ENCODE results near the gene TRMU.

Gene TRMU

DNA sequence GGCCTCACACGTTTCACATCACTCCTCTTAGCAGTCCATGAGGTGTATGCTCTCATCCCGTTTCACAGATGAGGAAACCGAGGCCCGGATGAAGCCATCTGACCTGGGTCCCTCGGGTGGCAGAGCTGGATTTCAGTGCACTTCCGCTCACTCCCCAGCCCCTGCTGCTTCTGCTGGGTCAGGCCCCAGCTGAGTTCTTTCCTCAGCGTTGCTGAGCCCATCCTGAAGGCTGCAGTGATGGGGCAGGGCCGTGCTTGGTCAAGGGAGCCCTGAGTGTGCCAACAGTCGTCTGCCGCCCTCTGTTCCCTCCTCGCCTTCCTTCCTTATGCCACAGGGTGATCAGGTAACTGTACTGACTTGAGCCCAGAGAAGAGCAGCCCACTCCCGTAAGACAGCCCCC, 12.1 kb downstream of the TRMU start:
- TF ChIP-seq, protein P1, sequence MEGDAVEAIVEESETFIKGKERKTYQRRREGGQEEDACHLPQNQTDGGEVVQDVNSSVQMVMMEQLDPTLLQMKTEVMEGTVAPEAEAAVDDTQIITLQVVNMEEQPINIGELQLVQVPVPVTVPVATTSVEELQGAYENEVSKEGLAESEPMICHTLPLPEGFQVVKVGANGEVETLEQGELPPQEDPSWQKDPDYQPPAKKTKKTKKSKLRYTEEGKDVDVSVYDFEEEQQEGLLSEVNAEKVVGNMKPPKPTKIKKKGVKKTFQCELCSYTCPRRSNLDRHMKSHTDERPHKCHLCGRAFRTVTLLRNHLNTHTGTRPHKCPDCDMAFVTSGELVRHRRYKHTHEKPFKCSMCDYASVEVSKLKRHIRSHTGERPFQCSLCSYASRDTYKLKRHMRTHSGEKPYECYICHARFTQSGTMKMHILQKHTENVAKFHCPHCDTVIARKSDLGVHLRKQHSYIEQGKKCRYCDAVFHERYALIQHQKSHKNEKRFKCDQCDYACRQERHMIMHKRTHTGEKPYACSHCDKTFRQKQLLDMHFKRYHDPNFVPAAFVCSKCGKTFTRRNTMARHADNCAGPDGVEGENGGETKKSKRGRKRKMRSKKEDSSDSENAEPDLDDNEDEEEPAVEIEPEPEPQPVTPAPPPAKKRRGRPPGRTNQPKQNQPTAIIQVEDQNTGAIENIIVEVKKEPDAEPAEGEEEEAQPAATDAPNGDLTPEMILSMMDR (IDR thresholded peaks at IDR 0.05; ENCODE audit: insufficient read depth, low read depth, low read length, missing control alignments), result no peak
- DNase-seq (ENCODE audit: low read depth), result no peak

DNA sequence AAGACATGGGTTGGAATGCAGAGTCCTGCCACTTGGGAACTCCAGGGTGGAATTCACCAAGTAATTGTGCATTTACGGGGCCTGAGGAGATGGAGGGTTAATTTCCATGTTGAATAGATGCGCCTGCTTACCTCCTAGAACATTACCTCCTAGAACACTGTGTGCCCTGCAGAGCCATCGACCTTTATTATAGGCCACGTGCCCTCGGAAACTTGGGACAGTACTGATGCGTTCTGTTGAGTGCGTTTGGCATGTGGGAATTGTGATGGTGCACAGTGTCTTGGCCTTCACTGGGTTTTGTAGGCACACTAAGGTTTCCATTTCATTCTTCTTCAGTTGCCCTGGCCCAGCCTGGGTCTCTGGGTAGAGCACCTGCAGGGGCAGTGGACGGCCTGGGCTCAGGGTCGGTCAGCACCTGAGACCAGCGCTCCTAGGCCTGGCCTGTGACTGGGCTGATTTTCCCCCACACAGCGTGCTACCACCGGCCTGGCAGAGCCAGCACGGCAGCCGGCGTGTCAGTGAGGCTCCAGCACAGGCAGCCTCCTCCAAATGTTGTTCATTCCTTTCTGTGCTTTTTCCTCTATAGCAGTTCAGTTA, 12.7 kb downstream of the TRMU start:
- DNase-seq (ENCODE audit: low read depth), result no peak
- no peak overlapping the region for H3K4me3 ChIP-seq (ENCODE audit: low read depth, low read length)
- TF ChIP-seq, protein P1 (IDR thresholded peaks at IDR 0.05; ENCODE audit: insufficient read depth, low read depth, low read length, missing control alignments), result no peak

More for the DNA sequence above, 12.1 kb downstream of the TRMU start:
- no peak overlapping the region for H3K4me3 ChIP-seq (ENCODE audit: low read depth, low read length)

DNA sequence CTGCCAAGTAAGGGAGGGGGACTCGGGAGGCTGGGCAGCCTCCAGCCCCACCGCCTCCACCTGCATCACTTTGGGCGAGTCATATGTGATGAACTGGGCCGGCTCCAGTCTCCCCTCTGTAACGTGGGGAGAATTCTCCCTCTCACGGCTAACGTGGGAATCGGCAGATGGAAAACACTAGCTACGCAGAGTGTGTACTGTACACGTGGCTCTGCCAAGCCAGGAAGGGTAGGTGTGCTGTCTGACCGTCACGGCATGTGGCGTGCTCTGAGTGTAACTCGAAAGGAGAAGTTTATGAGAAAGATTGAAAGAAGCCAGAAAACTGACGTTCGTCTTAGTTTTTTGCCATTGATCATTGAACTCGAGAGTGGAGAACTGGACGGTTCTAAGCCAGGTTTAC, 13.7 kb downstream of the TRMU start:
- TF ChIP-seq, protein P1 (IDR thresholded peaks at IDR 0.05; ENCODE audit: insufficient read depth, low read depth, low read length, missing control alignments), result no peak
- no peak for DNase-seq (ENCODE audit: low read depth)
- no peak overlapping the region for H3K4me3 ChIP-seq (ENCODE audit: low read depth, low read length)

DNA sequence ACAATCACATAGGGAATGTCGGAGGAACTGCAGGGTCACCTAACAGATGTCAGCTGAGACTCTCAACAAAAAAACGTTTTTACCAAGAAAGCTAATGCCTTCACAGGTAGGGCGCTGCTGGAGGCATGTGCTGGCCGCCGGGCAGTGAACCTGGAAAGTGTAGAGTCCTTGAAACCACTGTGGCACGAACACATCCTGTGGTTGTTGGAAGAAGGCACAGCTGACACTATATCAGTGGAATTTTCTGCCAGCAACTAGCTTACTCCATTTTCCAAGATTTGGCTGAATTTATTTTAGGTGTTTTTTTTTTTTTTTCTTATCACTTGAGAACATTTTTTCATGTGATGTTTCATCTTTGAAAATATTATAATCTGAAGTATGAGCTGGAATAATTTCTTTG, 14.2 kb downstream of the TRMU start:
- H3K4me3 ChIP-seq (ENCODE audit: low read depth, low read length), result no peak overlapping the region
- TF ChIP-seq, protein P1 (IDR thresholded peaks at IDR 0.05; ENCODE audit: insufficient read depth, low read depth, low read length, missing control alignments), result no peak
- no peak for DNase-seq (ENCODE audit: low read depth)

DNA sequence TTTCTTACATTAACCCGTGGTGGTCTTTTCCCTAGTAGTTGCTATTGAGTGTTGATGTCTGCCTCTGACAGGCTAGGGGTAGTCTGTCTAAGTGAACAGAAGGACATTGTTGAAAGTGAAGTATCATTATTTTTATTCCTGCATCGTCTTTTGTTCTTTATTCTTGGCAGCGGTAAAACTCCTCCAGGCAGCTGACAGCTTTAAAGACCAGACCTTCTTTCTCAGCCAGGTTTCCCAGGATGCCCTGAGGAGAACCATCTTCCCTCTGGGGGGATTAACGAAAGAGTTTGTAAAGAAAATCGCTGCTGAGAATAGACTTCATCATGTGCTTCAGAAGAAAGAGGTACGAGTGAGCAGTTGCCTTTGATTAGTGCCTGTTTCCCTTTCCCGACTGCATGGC, 14.6 kb downstream of the TRMU start:
- no peak overlapping the region for H3K4me3 ChIP-seq (ENCODE audit: low read depth, low read length)
- TF ChIP-seq, protein P1 (IDR thresholded peaks at IDR 0.05; ENCODE audit: insufficient read depth, low read depth, low read length, missing control alignments), result no peak
- no peak for DNase-seq (ENCODE audit: low read depth)

DNA sequence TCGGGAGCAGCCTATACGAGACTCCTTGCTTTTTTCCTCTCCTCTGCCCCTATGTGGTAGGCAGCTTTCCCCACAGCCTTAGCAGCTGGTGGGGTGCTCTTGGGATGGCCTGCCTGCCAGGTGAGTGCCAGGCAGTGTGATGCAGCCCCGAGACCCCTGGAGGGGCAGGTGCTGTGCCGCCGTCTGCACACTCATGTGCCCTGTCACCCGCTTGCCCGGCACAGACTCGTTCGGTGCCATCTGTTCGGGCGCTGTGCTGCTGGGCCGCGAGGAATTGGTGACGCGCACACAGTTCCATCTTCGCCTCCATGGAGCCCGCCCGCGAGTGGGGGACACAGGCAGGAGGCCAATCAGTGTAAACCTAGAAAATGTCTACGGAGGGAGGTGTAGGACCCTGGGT, 15.1 kb downstream of the TRMU start:
- no peak for DNase-seq (ENCODE audit: low read depth)
- no peak overlapping the region for H3K4me3 ChIP-seq (ENCODE audit: low read depth, low read length)
- TF ChIP-seq, protein P1 (IDR thresholded peaks at IDR 0.05; ENCODE audit: insufficient read depth, low read depth, low read length, missing control alignments), result no peak

DNA sequence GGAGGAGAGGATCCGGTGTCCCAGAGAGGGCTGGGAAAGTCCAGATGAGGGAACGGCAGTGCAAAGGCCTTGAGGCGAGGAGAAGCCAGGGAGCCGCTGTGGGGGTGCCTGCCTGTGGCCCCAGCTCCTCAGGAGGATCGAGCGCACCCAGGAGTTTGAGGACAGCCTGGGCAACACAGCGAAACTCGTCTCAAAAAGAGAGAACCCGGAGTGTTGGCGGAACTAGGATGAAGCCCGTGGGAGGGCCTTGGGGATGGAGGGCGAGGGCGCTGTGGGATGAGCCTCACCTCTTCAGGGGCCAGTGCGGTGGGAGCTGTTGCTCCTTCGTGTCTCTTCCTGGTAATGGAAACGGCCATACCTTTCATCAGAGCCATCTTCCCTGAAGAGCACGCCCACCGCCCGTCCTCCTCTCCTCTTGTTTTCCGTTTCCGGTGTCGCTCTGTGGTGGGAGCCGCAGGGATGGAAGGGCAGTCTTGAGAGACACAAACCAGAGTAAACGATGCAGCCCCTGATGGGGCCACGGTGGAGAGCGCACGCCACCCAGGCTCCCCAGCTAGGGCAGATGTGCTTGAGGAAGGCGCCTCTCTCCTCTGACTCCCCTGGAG, 15.7 kb downstream of the TRMU start:
- TF ChIP-seq, protein P1 (IDR thresholded peaks at IDR 0.05; ENCODE audit: insufficient read depth, low read depth, low read length, missing control alignments), result no peak
- no peak for DNase-seq (ENCODE audit: low read depth)
- H3K4me3 ChIP-seq (ENCODE audit: low read depth, low read length), result no peak overlapping the region
